HG03354 (cell line): ENCODE data around the gene ZNF783.
"Not testable (repeated sequence)": the region's sequence is repeated elsewhere in the genome, so short reads cannot be mapped to it uniquely, and the experiment has no call there.

Experiments
- ATAC-seq: cut with Tn5 transposase; IDR thresholded peaks from one replicate; pipeline ENCODE4 v1.9.1; 2021; ENCODE audit warnings: mild to moderate bottlenecking; ENCODE audit not compliant: unreplicated experiment, poor library complexity, severe bottlenecking

Gene ZNF783

GRCh38 chr7:149321125-149321905 lies 59.3 kb downstream of the ZNF783 start:
- ATAC-seq: not testable (repeated sequence)

DNA sequence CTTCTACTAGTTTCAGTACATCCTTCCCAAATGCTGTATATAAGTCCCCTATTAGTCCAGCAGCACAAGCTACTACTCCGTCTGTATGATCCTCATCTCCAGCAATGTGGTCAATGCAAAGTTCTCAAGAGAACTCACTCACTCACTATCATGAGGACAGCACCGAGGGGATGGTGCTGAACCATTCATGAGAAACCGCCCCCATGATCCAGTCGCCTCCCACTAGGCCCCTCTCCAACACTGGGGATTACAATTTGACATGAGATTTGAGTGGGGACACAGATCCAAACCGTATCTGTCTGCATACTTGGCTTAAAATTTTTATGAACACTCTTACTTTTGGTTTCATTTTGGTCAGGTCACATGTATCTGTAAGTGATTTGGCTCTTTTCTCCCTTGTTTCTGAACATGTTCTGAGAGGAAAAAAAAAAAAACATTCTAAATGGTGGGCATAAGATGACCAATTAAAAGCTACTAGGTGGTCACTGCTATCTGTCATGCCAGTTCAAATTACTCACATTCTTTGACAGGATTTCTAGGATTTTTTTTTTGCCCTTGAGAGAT lies 60.1 kb downstream of the ZNF783 start:
- ATAC-seq: no peak

DNA sequence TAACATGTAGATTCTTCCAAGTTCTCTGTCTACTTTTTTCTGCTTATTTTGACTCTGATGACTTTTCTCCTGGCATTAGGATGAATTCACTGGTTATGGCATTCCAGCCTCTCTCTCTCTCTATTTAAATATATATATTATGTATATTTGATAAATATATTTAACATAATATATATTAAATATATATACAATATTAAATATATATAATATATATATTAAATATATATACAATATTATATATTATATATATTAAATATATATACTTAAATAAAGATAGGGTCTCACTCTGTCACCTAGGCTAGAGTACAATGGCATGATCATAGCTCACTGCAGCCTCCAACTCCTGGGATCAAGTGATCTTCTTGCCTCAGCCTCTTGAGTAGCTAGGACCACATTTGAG lies 60.7 kb downstream of the ZNF783 start:
- no peak for ATAC-seq

GRCh38 chr7:149325248-149325647 lies 63.3 kb downstream of the ZNF783 start:
- no peak for ATAC-seq

DNA sequence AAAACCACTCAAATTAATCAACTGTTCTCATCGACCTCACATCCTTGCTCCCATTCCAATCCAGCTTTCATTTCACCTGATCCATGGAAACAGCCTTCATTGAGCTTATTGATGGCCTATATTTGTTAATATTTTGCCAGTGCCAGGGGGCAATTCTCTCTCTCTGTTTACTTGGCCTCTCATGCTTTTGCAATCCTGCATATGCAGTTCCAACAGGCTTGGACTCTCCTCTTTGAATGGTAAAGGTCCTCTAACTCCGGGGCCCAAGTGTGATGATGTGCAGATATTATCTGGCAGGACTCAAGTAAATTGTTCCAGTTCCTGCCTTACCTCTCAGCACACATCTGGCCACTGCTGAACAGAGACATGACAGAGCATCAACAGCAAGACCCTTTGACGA lies 67.3 kb downstream of the ZNF783 start:
- no peak for ATAC-seq

DNA sequence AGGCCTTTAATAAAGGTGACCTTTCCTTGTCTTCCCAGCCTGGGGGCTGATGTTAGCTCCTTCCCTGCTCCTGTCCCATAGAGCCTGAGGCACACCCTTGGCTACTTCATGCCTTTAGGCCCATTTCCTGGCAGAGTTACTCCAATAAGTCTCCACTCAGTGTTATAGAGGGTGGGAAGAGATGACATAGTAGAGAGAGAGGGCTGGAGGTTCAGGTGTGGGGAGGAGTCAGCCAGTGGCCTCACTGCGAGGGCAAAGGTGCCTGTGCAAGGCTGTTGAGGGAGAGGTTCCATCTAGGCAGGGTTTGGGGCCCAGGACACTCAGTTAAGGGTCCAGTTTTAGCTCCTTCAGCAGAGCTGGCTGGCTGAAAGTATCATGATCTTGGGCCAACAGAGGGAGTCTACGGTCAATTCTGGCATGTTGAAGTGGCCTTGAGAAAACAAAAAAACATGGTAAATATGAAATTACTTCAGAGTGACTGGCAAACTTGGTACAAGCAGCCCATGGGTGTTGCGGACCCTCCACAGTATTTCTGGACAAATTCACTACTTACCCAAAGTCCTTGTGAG lies 67.9 kb downstream of the ZNF783 start:
- no peak for ATAC-seq

- ATAC-seq: no peak
Observed at GRCh38 chr7:149330914-149331567, 69.0 kb downstream of the ZNF783 start.

DNA sequence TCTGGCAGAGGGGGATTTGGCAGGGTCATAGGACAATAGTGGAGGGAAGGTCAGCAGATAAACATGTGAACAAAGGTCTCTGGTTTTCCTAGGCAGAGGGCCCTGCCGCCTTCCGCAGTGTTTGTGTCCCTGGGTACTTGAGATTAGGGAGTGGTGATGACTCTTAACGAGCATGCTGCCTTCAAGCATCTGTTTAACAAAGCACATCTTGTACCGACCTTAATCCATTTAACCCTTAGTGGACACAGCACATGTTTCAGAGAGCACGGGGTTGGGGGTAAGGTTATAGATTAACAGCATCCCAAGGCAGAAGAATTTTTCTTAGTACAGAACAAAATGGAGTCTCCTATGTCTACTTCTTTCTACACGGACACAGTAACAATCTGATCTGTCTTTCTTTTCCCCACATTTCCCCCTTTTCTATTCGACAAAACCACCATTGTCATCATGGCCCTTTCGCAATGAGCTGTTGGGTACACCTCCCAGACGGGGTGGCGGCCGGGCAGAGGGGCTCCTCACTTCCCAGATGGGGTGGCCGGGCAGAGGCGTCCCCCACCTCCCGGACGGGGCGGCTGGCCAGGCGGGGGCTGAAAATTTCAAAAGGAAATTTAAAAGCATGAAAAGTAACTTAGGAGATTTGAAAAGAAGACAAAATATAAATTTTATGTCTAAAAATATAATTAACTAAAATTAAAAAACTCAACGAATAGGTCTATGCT lies 70.8 kb downstream of the ZNF783 start:
- not testable (repeated sequence) for ATAC-seq

DNA sequence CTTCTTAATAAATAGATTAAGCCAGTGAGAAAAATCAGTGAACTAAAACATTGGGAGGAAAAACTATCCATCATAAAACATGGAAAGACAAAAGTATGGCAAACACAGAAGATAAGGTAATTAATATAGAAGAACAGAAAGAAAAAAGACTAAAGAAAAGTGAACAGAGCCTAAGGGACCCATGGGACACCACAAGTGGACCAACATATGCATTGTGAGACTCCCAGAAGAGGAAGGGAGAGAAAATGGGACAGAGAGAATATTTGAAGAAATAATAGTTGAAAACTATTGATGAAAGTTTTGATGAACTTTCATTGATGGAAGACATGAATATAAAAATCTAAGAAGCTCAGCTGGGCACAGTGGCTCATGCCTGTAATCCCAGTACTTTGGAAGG lies 71.3 kb downstream of the ZNF783 start:
- no peak for ATAC-seq

DNA sequence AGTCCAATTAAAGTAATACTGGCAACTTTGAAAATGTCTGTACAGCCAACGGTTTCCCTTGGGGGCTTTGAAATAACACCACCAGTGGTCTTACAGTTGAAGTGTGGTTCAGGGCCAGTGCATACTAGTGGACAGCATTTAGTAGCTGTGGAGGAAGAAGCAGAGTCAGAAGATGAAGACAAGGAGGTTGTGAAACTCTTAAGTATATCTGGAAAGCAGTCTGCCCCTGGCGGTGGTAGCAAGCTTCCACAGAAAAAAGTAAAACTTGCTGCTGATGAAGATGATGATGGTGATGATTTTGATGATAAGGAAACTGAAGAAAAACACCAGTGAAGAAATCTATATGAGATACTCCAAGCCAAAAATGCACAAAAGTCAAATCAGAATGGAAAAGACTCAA lies 72.2 kb downstream of the ZNF783 start:
- no peak for ATAC-seq
